H9 (cell line): ENCODE measurements around the gene LRRC27. TPM values are rescaled to one million over a fixed set of nuclear protein-coding genes. Genes with fewer than 3 reads are reported as not detected.

Source experiments
- DNase-seq: peaks from one replicate; pipeline ENCODE4 v3.0.0-alpha.2; 2017
- H2AFZ ChIP-seq: one replicate; pipeline ENCODE4 v1.6.1; 2013; ENCODE audit warnings: mild to moderate bottlenecking, low read length, control low read depth, moderate library complexity
- H2AK5ac ChIP-seq: 2 replicates; pipeline ENCODE4 v1.6.1; 2013; ENCODE audit warnings: low read length, control low read depth, mixed read lengths; ENCODE audit not compliant: insufficient read length
- H2BK120ac ChIP-seq: one replicate; pipeline ENCODE4 v1.6.1; 2013; ENCODE audit warnings: low read depth, mild to moderate bottlenecking, low read length, control low read depth, inconsistent platforms; ENCODE audit not compliant: poor library complexity, severe bottlenecking
- H2BK12ac ChIP-seq: 2 replicates; pipeline ENCODE4 v1.6.1; 2013; ENCODE audit warnings: low read length, control low read depth, mixed read lengths, low read depth; ENCODE audit not compliant: insufficient read length
- H2BK15ac ChIP-seq: 2 replicates; pipeline ENCODE4 v1.6.1; 2013; ENCODE audit warnings: low read depth, low read length, control low read depth
- H2BK20ac ChIP-seq: one replicate; pipeline ENCODE4 v1.6.1; 2013; ENCODE audit warnings: low read depth, mild to moderate bottlenecking, low read length, control low read depth, inconsistent platforms; ENCODE audit not compliant: poor library complexity, severe bottlenecking
- H2BK5ac ChIP-seq: 2 replicates; pipeline ENCODE4 v1.6.1; 2013; ENCODE audit warnings: low read length, control low read depth, mixed read lengths; ENCODE audit not compliant: insufficient read length
- H3K14ac ChIP-seq: 2 replicates; pipeline ENCODE4 v1.6.1; 2013; ENCODE audit warnings: low read length, control low read depth; ENCODE audit not compliant: insufficient read depth
- H3K18ac ChIP-seq: 2 replicates; pipeline ENCODE4 v1.6.1; 2013; ENCODE audit warnings: low read depth, mild to moderate bottlenecking, mixed read lengths, low read length, control low read depth; ENCODE audit not compliant: insufficient read length
- H3K23ac ChIP-seq: 2 replicates; pipeline ENCODE4 v1.6.1; 2013; ENCODE audit warnings: low read length, control low read depth, mixed read lengths, low read depth; ENCODE audit not compliant: insufficient read length
- H3K23me2 ChIP-seq: 2 replicates; pipeline ENCODE4 v1.6.1; 2013; ENCODE audit warnings: low read depth, mild to moderate bottlenecking, mixed read lengths, low read length, control low read depth; ENCODE audit not compliant: insufficient read length, poor library complexity, severe bottlenecking
- H3K27ac ChIP-seq: 2 replicates; pipeline ENCODE4 v1.5.1; 2013; ENCODE audit warnings: low read length, control low read depth, mixed read lengths, low read depth; ENCODE audit not compliant: insufficient read length
- H3K27me3 ChIP-seq: 2 replicates; pipeline ENCODE4 v1.6.1; 2013; ENCODE audit warnings: low read length, control low read depth, inconsistent platforms; ENCODE audit not compliant: insufficient read depth
- H3K4ac ChIP-seq: 2 replicates; pipeline ENCODE4 v1.6.1; 2013; ENCODE audit warnings: low read depth, mild to moderate bottlenecking, control low read depth, inconsistent platforms, low read length, moderate library complexity
- H3K4me1 ChIP-seq: 2 replicates; pipeline ENCODE4 v1.6.1; 2013; ENCODE audit warnings: low read length, control low read depth, inconsistent platforms; ENCODE audit not compliant: insufficient read depth
- H3K4me2 ChIP-seq: 2 replicates; pipeline ENCODE4 v1.6.1; 2013; ENCODE audit warnings: low read length, control low read depth, mixed read lengths; ENCODE audit not compliant: insufficient read length, insufficient read depth
- H3K56ac ChIP-seq: 2 replicates; pipeline ENCODE4 v1.6.1; 2013; ENCODE audit warnings: low read depth, mild to moderate bottlenecking, mixed read lengths, low read length, control low read depth; ENCODE audit not compliant: insufficient read length
- H3K79me1 ChIP-seq: 2 replicates; pipeline ENCODE4 v1.6.1; 2013; ENCODE audit warnings: low read depth, mild to moderate bottlenecking, moderate library complexity, low read length, control low read depth, inconsistent platforms; ENCODE audit not compliant: insufficient read depth, poor library complexity, severe bottlenecking
- H3K79me2 ChIP-seq: 2 replicates; pipeline ENCODE4 v1.6.1; 2013; ENCODE audit warnings: low read length, control low read depth, inconsistent platforms; ENCODE audit not compliant: insufficient read depth
- H3K9ac ChIP-seq: 2 replicates; pipeline ENCODE4 v1.6.1; 2013; ENCODE audit warnings: low read length, control low read depth, mixed read lengths; ENCODE audit not compliant: insufficient read length; ENCODE audit errors: extremely low read depth
- H3K9me3 ChIP-seq: one replicate; pipeline ENCODE4 v1.6.1; 2013; ENCODE audit warnings: low read depth, low read length, inconsistent platforms; ENCODE audit not compliant: control insufficient read depth
- H3T11ph ChIP-seq: one replicate; pipeline ENCODE4 v1.6.1; 2013; ENCODE audit warnings: mild to moderate bottlenecking, low read length, control low read depth, inconsistent platforms
- H4K20me1 ChIP-seq: one replicate; pipeline ENCODE4 v1.6.1; 2013; ENCODE audit not compliant: control insufficient read depth, insufficient read length, insufficient read depth
- H4K5ac ChIP-seq: 2 replicates; pipeline ENCODE4 v1.6.1; 2013; ENCODE audit warnings: low read depth, mild to moderate bottlenecking, mixed read lengths, low read length, control low read depth; ENCODE audit not compliant: insufficient read length
- H4K8ac ChIP-seq: replicated peaks from 2 replicates; pipeline ENCODE4 v1.6.1; 2013; ENCODE audit warnings: low read length, control low read depth, mixed read lengths, low read depth; ENCODE audit not compliant: insufficient read length
- H4K91ac ChIP-seq: 2 replicates; pipeline ENCODE4 v1.6.1; 2013; ENCODE audit warnings: low read depth, mild to moderate bottlenecking, moderate library complexity, mixed read lengths, low read length, control low read depth; ENCODE audit not compliant: insufficient read length
- H3K27ac Mint-ChIP-seq, 3 experiments: 2 replicates in 2 of 3; 3 replicates in 1 of 3; pipeline ENCODE4 v1.8.0; 2020 to 2021; ENCODE audit warnings: mixed read lengths in 3 of 3, mild to moderate bottlenecking in 1 of 3, moderate library complexity in 1 of 3
- H3K27me3 Mint-ChIP-seq: 2 replicates; pipeline ENCODE4 v1.8.0; 2021; ENCODE audit warnings: low read depth, mild to moderate bottlenecking, moderate library complexity, mixed read lengths
- H3K36me3 Mint-ChIP-seq, 3 experiments: 2 replicates in 2 of 3; 3 replicates in 1 of 3; pipeline ENCODE4 v1.8.0; 2020 to 2021; ENCODE audit warnings: low read depth in 3 of 3, mixed read lengths in 3 of 3; ENCODE audit not compliant: insufficient read depth in 1 of 3
- H3K4me1 Mint-ChIP-seq, 2 experiments: 2 replicates each; pipeline ENCODE4 v1.8.0; 2020; ENCODE audit warnings: mixed read lengths in 2 of 2
- H3K4me3 Mint-ChIP-seq, 2 experiments: 2 replicates in 1 of 2; 3 replicates in 1 of 2; pipeline ENCODE4 v1.8.0; 2020 to 2021; ENCODE audit warnings: mild to moderate bottlenecking in 2 of 2, mixed read lengths in 2 of 2, moderate library complexity in 1 of 2
- H3K9me3 Mint-ChIP-seq, 2 experiments: 2 replicates in 1 of 2; 3 replicates in 1 of 2; pipeline ENCODE4 v1.8.0; 2020; ENCODE audit warnings: mild to moderate bottlenecking in 2 of 2, mixed read lengths in 2 of 2, moderate library complexity in 1 of 2
- WGBS: extraction: QIAGEN DNeasy Blood & Tissue Kit; methylation state at CpG from one replicate; pipeline ENCODE4 v1.1.7; 2013; ENCODE audit warnings: missing lambda C conversion rate, low lambda C conversion rate, mixed read lengths; ENCODE audit not compliant: insufficient read length; ENCODE audit errors: extremely low coverage; 5-methylcytosine and 5-hydroxymethylcytosine counted together
- total RNA-seq: library from RNA; stranded (reverse); gene quantifications from 2 replicates; pipeline ENCODE4 v1.2.1, GENCODE V29; 2021
- TF ChIP-seq, protein P1 (sequence below): fragments of 200-600 bp; sonication (generic); conservative IDR thresholded peaks from 3 replicates; pipeline ENCODE4 v1.8.0; 2021; ENCODE audit warnings: antibody characterized with exemption, mild to moderate bottlenecking

LRRC27 gene
- total RNA-seq, 1 experiment from 2014 or later, result 2.7 TPM

DNA sequence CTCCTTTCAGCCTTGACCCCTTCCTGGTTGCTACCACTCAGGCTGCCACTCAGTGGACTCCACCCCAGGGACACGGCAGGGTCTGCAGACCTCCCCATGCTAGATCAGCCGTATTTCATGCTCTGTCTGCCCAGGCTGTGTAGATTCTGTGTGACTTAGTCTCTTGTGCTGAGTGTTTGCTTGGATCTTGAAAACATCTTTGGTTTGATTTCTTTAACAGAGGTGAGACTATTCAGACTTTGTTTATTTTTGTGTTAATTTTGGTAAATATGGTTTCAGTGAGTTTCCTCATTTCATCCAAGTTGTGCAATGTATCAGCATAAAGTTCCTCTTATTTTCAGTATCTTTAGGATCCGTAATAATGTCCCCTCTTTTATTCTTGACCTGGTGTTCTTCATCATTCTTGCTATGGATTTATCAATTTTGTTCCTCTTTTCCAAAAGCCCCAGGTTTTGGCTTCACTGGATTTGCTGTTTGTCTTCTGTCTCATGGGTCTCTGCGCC lies 43.9 kb downstream of the LRRC27 start:
- Histone ChIP-seq H2AFZ (no peak overlapping the region), H3K79me2 (no peaks in the 10 kb centered on the region), H3K14ac (no peak overlapping the region), H4K91ac (no peak overlapping the region), H3K4ac (no peak overlapping the region), H2BK15ac (no peak overlapping the region), H4K8ac (no peak overlapping the region), H2AK5ac (no peak overlapping the region), H4K5ac (no peak overlapping the region), H3K27ac (no peak overlapping the region), H2BK12ac (no peak overlapping the region), H3K27me3 (no peaks in the 10 kb centered on the region), H4K20me1 (no peaks in the 10 kb centered on the region), H2BK20ac (no peak overlapping the region), H3K9ac (no peak overlapping the region), H3K4me1 (no peaks in the 10 kb centered on the region), H3T11ph (no peak overlapping the region), H2BK120ac (no peak overlapping the region), H3K79me1 (no peaks in the 10 kb centered on the region), H3K4me2 (no peak overlapping the region), H3K18ac (no peak overlapping the region), H3K9me3 (no peaks in the 10 kb centered on the region), H2BK5ac (no peak overlapping the region), H3K23ac (no peak overlapping the region), H3K56ac (no peak overlapping the region), H3K23me2 (no peaks in the 10 kb centered on the region)
- H3K9me3 Mint-ChIP-seq, result peaks cover 2 to 3% of the 10 kb centered on the region in 2 experiments; a peak in 3 of 5 replicates
- peaks cover 27% of the 10 kb centered on the region for H3K27me3 Mint-ChIP-seq
- DNase-seq, result no peak
- no peak overlapping the region; a peak in 2 of 5 replicates for H3K4me3 Mint-ChIP-seq
- no peak overlapping the region for H3K27ac Mint-ChIP-seq
- H3K36me3 Mint-ChIP-seq, result peaks cover 2 to 5% (median 2%) of the 10 kb centered on the region in 3 experiments; a peak in 4 of 7 replicates
- peaks cover 11 to 31% of the 10 kb centered on the region in 2 experiments for H3K4me1 Mint-ChIP-seq
- WGBS, result no CpG with 5 or more reads among the region's 4 CpGs
- TF ChIP-seq, protein P1, sequence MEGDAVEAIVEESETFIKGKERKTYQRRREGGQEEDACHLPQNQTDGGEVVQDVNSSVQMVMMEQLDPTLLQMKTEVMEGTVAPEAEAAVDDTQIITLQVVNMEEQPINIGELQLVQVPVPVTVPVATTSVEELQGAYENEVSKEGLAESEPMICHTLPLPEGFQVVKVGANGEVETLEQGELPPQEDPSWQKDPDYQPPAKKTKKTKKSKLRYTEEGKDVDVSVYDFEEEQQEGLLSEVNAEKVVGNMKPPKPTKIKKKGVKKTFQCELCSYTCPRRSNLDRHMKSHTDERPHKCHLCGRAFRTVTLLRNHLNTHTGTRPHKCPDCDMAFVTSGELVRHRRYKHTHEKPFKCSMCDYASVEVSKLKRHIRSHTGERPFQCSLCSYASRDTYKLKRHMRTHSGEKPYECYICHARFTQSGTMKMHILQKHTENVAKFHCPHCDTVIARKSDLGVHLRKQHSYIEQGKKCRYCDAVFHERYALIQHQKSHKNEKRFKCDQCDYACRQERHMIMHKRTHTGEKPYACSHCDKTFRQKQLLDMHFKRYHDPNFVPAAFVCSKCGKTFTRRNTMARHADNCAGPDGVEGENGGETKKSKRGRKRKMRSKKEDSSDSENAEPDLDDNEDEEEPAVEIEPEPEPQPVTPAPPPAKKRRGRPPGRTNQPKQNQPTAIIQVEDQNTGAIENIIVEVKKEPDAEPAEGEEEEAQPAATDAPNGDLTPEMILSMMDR, result no peak
